ENCODE results near the gene NNMT. TPM values are rescaled to one million over a fixed set of nuclear protein-coding genes. Genes with fewer than 3 reads are reported as not detected.

Gene NNMT
- total and polyA plus RNA-seq, 2 donors (not counting 1 experiment from before 2014, with no cell fraction given), result not detected

DNA sequence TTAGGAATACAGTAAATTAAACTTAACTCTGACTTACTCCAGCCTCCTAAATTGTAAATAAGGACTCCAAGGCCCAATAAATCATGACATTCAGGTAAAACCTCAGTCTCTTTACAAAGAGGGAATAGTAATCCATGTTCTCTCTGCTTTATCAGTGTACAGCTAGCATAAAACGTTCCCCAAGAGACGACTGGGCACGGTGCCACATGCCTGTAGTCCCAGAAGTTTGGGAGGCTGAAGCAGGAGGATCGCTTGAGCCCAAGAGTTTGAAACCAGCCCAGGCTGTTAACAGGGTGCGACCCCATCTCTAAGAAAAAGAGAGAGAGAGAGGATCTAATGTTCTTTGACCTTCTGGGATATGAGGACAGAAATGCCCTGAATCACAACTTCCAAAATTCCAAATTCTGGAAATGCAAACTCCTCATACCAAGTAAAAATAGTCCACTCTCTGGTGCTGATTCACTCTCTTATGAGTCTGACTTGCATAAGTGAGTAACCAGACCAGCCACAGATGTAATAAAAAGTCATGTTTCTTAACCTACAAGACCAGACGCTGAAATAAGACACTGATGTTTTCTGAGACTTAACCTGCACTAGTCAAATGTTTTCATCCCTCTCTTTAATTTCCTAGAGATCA, 25.5 kb downstream of the NNMT start:
- Histone ChIP-seq H2AFZ (ENCODE audit: insufficient read depth, low read depth, low read length, poor library complexity, severe bottlenecking) (no peak overlapping the region), H3K4me2 (replicated peaks; ENCODE audit: low read depth, low read length, poor library complexity, severe bottlenecking) (no peak overlapping the region), H4K20me1 (ENCODE audit: control insufficient read depth, insufficient read depth, low read length, poor library complexity, severe bottlenecking) (no peaks in the 10 kb centered on the region), H3K27ac (ENCODE audit: low read length in 2 of 2) (no peak overlapping the region), H3K4me3 (ENCODE audit: control extremely low read depth in 1 of 5, extremely low read depth in 1 of 5, insufficient read depth in 1 of 5, low read depth in 2 of 5, low read length in 4 of 5) (no peak overlapping the region), H3K36me3 (replicated peaks in 1 of 2; ENCODE audit: control extremely low read depth in 1 of 2, control insufficient read depth in 1 of 2, extremely low read depth in 1 of 2, insufficient read depth in 2 of 2, low read length in 1 of 2) (no peaks in the 10 kb centered on the region), H3K79me2 (ENCODE audit: control insufficient read depth, insufficient read depth, low read length) (no peaks in the 10 kb centered on the region), H3K9me3 (ENCODE audit: control extremely low read depth in 1 of 3, control insufficient read depth in 2 of 3, insufficient read depth in 1 of 3, low read length in 2 of 3) (no peaks in the 10 kb centered on the region), H3K27me3 (replicated peaks in 1 of 4; ENCODE audit: control extremely low read depth in 1 of 4, control insufficient read depth in 3 of 4, insufficient read depth in 4 of 4, low read length in 3 of 4) (peaks cover 0 to 10% (median 0%) of the 10 kb centered on the region in 4 experiments), H3K9ac (ENCODE audit: low read length) (no peak overlapping the region), H3K4me1 (ENCODE audit: control insufficient read depth in 2 of 2, insufficient read depth in 2 of 2, low read length in 2 of 2) (no peaks in the 10 kb centered on the region)
- Mint-ChIP-seq H3K27ac (no peak overlapping the region), H3K4me3 (no peak overlapping the region), H3K9me3 (ENCODE audit: insufficient read depth) (peaks cover 2% of the 10 kb centered on the region), H3K27me3 (peaks cover 21% of the 10 kb centered on the region), H3K4me1 (no peaks in the 10 kb centered on the region)
- DNase-seq (no peak), ATAC-seq (ENCODE audit: low read depth) (no peak)
- CTCF ChIA-PET, result no interaction called here
- POLR2A ChIA-PET, result no interaction called here
- TF ChIP-seq, protein P1, sequence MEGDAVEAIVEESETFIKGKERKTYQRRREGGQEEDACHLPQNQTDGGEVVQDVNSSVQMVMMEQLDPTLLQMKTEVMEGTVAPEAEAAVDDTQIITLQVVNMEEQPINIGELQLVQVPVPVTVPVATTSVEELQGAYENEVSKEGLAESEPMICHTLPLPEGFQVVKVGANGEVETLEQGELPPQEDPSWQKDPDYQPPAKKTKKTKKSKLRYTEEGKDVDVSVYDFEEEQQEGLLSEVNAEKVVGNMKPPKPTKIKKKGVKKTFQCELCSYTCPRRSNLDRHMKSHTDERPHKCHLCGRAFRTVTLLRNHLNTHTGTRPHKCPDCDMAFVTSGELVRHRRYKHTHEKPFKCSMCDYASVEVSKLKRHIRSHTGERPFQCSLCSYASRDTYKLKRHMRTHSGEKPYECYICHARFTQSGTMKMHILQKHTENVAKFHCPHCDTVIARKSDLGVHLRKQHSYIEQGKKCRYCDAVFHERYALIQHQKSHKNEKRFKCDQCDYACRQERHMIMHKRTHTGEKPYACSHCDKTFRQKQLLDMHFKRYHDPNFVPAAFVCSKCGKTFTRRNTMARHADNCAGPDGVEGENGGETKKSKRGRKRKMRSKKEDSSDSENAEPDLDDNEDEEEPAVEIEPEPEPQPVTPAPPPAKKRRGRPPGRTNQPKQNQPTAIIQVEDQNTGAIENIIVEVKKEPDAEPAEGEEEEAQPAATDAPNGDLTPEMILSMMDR (IDR thresholded peaks at IDR 0.05), result no peak
- no peak for TF ChIP-seq EZH2 (IDR thresholded peaks at IDR 0.05; ENCODE audit: borderline replicate concordance, insufficient read depth, low read depth, low read length, poor library complexity, severe bottlenecking)
- WGBS (ENCODE audit: insufficient coverage), result 92% methylated on average over 4 of the region's 6 CpGs
- intact Hi-C loops (cut with micrococcal nuclease), result no loop called here

DNA sequence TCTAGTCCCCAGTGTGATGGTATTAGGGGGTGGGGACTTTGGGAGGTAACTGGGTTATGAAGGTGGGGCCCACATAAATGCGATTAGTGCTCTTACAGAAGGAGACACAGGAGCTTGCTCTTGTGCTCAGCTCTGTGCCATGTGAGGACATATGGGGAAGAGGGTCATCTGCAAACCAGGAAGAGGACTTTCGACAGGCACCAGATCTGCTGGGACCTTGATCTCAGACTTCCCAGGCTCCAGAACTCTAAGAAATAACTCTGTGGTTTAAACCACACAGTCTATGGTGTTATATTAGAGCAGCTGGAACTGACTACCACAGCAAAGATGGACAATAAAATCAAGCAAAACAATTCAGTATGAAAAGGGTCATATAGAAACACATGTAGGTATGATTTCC, 26.7 kb downstream of the NNMT start:
- H2AFZ ChIP-seq (ENCODE audit: insufficient read depth, low read depth, low read length, poor library complexity, severe bottlenecking), result no peak overlapping the region
- no peaks in the 10 kb centered on the region for H3K9me3 ChIP-seq (ENCODE audit: control extremely low read depth in 1 of 3, control insufficient read depth in 2 of 3, insufficient read depth in 1 of 3, low read length in 2 of 3)
- ATAC-seq (ENCODE audit: low read depth), result no peak
- no peak overlapping the region for H3K4me2 ChIP-seq (replicated peaks; ENCODE audit: low read depth, low read length, poor library complexity, severe bottlenecking)
- no peaks in the 10 kb centered on the region for H4K20me1 ChIP-seq (ENCODE audit: control insufficient read depth, insufficient read depth, low read length, poor library complexity, severe bottlenecking)
- H3K4me3 ChIP-seq (ENCODE audit: control extremely low read depth in 1 of 5, extremely low read depth in 1 of 5, insufficient read depth in 1 of 5, low read depth in 2 of 5, low read length in 4 of 5), result no peak overlapping the region
- 100% methylated on average over 1 of the region's 2 CpGs for WGBS (ENCODE audit: insufficient coverage)
- POLR2A ChIA-PET, result no interaction called here
- CTCF ChIA-PET, result no interaction called here
- no peaks in the 10 kb centered on the region for H3K4me1 ChIP-seq (ENCODE audit: control insufficient read depth in 2 of 2, insufficient read depth in 2 of 2, low read length in 2 of 2)
- TF ChIP-seq EZH2 (IDR thresholded peaks at IDR 0.05; ENCODE audit: borderline replicate concordance, insufficient read depth, low read depth, low read length, poor library complexity, severe bottlenecking), result no peak
- TF ChIP-seq, protein P1 (IDR thresholded peaks at IDR 0.05), result no peak
- H3K9ac ChIP-seq (ENCODE audit: low read length), result no peak overlapping the region
- intact Hi-C loops (cut with micrococcal nuclease), result no loop called here
- peaks cover 0 to 10% (median under 1%) of the 10 kb centered on the region in 4 experiments for H3K27me3 ChIP-seq (replicated peaks in 1 of 4; ENCODE audit: control extremely low read depth in 1 of 4, control insufficient read depth in 3 of 4, insufficient read depth in 4 of 4, low read length in 3 of 4)
- H3K36me3 ChIP-seq (replicated peaks in 1 of 2; ENCODE audit: control extremely low read depth in 1 of 2, control insufficient read depth in 1 of 2, extremely low read depth in 1 of 2, insufficient read depth in 2 of 2, low read length in 1 of 2), result no peaks in the 10 kb centered on the region
- Mint-ChIP-seq H3K4me1 (no peaks in the 10 kb centered on the region), H3K27me3 (peaks cover 27% of the 10 kb centered on the region), H3K27ac (no peak overlapping the region), H3K4me3 (no peak overlapping the region), H3K9me3 (ENCODE audit: insufficient read depth) (peaks cover 2% of the 10 kb centered on the region)
- no peaks in the 10 kb centered on the region for H3K79me2 ChIP-seq (ENCODE audit: control insufficient read depth, insufficient read depth, low read length)
- no peak overlapping the region for H3K27ac ChIP-seq (ENCODE audit: low read length in 2 of 2)
- no peak for DNase-seq

All from B cell (primary cell).